Measurements from ENCODE around the gene MSRB3.

DNA sequence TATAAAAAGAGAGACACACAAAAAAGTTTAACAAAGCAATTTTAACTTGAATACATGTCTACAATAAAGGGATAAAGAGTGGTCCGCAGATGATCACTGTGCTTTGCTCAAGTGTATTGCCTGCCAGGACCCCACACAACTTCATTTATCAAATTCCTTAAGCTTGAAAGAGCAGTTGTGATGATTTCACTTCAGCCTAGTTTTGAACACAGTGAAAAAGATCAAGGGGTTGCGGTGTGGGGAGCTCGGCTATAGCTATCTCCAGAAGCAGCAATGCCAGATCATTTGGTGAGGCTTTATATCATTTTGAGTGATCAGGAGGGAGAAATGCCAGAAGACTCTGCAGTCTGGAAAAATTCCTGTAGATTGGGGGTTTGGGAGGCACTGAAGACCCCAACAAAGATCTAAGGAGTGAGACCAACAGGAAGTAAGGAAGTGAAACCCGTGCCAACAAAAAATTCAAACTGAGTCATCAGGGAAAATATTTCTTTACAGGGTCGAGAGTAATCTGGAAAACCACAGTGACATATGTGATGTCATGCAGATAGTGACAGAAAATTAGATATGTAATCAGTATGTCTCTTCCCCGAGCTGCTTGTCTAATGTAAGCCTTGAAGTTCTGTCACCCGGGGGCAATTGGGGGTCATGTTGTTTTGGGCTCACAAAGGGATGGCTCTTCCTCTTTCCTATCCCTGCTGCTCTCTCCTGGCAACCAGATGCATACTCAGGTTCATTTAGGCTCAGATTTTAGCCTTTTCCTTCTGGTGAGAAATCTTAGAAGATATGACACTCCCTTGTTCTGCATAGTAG is 221.8 kb downstream of the MSRB3 start:
- TF ChIP-seq, protein P1, sequence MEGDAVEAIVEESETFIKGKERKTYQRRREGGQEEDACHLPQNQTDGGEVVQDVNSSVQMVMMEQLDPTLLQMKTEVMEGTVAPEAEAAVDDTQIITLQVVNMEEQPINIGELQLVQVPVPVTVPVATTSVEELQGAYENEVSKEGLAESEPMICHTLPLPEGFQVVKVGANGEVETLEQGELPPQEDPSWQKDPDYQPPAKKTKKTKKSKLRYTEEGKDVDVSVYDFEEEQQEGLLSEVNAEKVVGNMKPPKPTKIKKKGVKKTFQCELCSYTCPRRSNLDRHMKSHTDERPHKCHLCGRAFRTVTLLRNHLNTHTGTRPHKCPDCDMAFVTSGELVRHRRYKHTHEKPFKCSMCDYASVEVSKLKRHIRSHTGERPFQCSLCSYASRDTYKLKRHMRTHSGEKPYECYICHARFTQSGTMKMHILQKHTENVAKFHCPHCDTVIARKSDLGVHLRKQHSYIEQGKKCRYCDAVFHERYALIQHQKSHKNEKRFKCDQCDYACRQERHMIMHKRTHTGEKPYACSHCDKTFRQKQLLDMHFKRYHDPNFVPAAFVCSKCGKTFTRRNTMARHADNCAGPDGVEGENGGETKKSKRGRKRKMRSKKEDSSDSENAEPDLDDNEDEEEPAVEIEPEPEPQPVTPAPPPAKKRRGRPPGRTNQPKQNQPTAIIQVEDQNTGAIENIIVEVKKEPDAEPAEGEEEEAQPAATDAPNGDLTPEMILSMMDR (conservative IDR thresholded peaks at IDR 0.05; ENCODE audit: low read length), result no peak
- no peak for TF ChIP-seq EZH2phosphoT487 (IDR thresholded peaks at IDR 0.05; ENCODE audit: borderline replicate concordance)
